Spleen (tissue), 7 donors: ENCODE measurements around the gene CPAMD8.

Experiments used
- POLR2A ChIP-seq, 3 donors: fragments of 450-650 bp; IDR thresholded peaks; one replicate each; pipeline ENCODE4 v1.5.1; 2017; ENCODE audit warnings: antibody characterized with exemption in 3 of 3, mild to moderate bottlenecking in 1 of 3
- POLR2AphosphoS5 ChIP-seq, 3 donors: sonication (generic); formaldehyde crosslinking; IDR thresholded peaks; one replicate each; pipeline ENCODE4 v1.5.1; 2017; ENCODE audit warnings: antibody characterized with exemption in 3 of 3
- TF ChIP-seq, protein P1 (sequence below), 11 experiments: fragments of 200-600 bp in 7 of 11; fragments of 450-650 bp in 4 of 11; sonication (generic) in 4 of 11; IDR thresholded peaks in 8 of 11; conservative IDR thresholded peaks in 3 of 11; 1 replicate in 7 of 11; 2 replicates in 4 of 11; pipeline versions ENCODE4 v1.4.0 to v1.8.0; 2016 to 2021; ENCODE audit warnings: antibody characterized with exemption in 11 of 11, inconsistent platforms in 4 of 11, mild to moderate bottlenecking in 1 of 11
- donor health status: DM: no; HTN: no; CAD: no; lungs with moderate emphysema.
- donor health status: DM: no; HTN: no; CAD: no.
- donor health status: DM: no; HTN: no; CAD: no.

DNA sequence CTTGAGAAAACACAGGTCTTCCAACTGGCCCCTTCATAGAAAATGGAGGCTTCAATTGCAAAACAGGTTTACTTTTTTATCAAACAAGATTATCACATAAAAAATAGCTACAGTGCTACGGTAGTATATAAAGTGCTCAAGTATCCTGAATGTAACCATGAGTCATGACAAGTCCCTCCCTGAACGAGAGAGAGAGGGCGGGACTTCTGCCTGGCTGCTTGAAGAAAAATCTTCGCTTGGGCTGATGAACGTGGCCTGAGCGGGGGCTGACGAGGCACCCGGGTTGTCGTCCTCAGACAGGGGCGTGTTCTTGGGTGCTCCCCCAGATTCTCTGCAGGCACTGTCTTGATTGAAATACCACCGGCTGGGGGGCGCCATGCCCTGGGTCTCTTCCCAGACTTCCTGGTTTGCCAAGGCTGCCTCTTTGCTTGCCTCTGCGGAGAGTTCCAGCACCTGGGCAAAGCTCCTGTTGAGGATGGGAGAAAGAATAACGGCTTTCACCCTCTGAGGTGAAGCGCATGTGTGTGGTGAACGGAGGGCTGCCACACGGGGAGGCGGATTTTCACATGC, 23.2 kb upstream of the CPAMD8 start:
- TF ChIP-seq, protein P1, sequence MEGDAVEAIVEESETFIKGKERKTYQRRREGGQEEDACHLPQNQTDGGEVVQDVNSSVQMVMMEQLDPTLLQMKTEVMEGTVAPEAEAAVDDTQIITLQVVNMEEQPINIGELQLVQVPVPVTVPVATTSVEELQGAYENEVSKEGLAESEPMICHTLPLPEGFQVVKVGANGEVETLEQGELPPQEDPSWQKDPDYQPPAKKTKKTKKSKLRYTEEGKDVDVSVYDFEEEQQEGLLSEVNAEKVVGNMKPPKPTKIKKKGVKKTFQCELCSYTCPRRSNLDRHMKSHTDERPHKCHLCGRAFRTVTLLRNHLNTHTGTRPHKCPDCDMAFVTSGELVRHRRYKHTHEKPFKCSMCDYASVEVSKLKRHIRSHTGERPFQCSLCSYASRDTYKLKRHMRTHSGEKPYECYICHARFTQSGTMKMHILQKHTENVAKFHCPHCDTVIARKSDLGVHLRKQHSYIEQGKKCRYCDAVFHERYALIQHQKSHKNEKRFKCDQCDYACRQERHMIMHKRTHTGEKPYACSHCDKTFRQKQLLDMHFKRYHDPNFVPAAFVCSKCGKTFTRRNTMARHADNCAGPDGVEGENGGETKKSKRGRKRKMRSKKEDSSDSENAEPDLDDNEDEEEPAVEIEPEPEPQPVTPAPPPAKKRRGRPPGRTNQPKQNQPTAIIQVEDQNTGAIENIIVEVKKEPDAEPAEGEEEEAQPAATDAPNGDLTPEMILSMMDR (IDR thresholded peaks at IDR 0.05 in 8 of 11, conservative IDR thresholded peaks at IDR 0.05 in 3 of 11): no peak
- TF ChIP-seq POLR2A (IDR thresholded peaks at IDR 0.05) (no peak), POLR2AphosphoS5 (IDR thresholded peaks at IDR 0.05) (no peak)
